Lower leg skin (tissue), 4 donors: ENCODE measurements around the gene ID4. TPM values are rescaled to one million over a fixed set of nuclear protein-coding genes. Genes with fewer than 3 reads are reported as not detected.

ENCODE experiments used
- DNase-seq, 2 donors: peaks; one replicate each; pipeline ENCODE4 v3.0.0-alpha.2; 2019; ENCODE audit warnings: low spot score in 2 of 2
- H3K4me3 ChIP-seq: fragments of 200-600 bp; sonication (generic); 2 replicates; pipeline ENCODE4 v1.5.1; 2017; ENCODE audit warnings: mild to moderate bottlenecking, low read depth; ENCODE audit not compliant: poor library complexity, severe bottlenecking
- CTCF ChIP-seq, 3 donors: fragments of 450-650 bp; IDR thresholded peaks; one replicate each; pipeline ENCODE4 v1.5.1; 2016; ENCODE audit warnings: antibody characterized with exemption in 3 of 3, mild to moderate bottlenecking in 3 of 3, moderate library complexity in 2 of 3
- POLR2A ChIP-seq, 2 donors: fragments of 450-650 bp; IDR thresholded peaks; one replicate each; pipeline ENCODE4 v1.6.1; 2016 to 2017; ENCODE audit warnings: antibody characterized with exemption in 2 of 2, mild to moderate bottlenecking in 1 of 2, moderate library complexity in 1 of 2
- WGBS, 2 donors: methylation state at CpG; one replicate each; pipeline ENCODE4 v1.1.5; 2018; 5-methylcytosine and 5-hydroxymethylcytosine counted together
- intact Hi-C: fragments of 100-400 bp; cut with DNase I; formaldehyde crosslinking; loops from one replicate; pipeline ENCODE4 v1.15.0; 2023; ENCODE audit warnings: low total_unique reads
- total RNA-seq, 4 donors: library from RNA; depleted of rRNA; stranded (reverse); fragments of >200 nt; gene quantifications; one replicate each; pipeline ENCODE4 v1.1.0, GENCODE V29; 2016

The ID4 gene
- total RNA-seq, 4 donors from 2014 or later, result 210 to 294 (median 234) TPM

- intact Hi-C loops, result no loop called here
- TF ChIP-seq POLR2A (IDR thresholded peaks at IDR 0.05) (no peak), CTCF (IDR thresholded peaks at IDR 0.05) (no peak)
- no peak for DNase-seq
- no peak overlapping the region for H3K4me3 ChIP-seq
- 75 to 91% methylated on average over 10 to 19 of the region's 21 CpGs for WGBS, 2 donors
Observed at GRCh38 chr6:19806971-19807396, 30.2 kb upstream of the ID4 start.

- 82 to 86% methylated on average over 11 of the region's 11 CpGs for WGBS, 2 donors
- no peak for DNase-seq
- intact Hi-C loops, result no loop called here
- H3K4me3 ChIP-seq, result no peak overlapping the region
- TF ChIP-seq POLR2A (IDR thresholded peaks at IDR 0.05) (no peak), CTCF (IDR thresholded peaks at IDR 0.05) (no peak)
Observed at GRCh38 chr6:19811397-19812079, 25.6 kb upstream of the ID4 start.

DNA sequence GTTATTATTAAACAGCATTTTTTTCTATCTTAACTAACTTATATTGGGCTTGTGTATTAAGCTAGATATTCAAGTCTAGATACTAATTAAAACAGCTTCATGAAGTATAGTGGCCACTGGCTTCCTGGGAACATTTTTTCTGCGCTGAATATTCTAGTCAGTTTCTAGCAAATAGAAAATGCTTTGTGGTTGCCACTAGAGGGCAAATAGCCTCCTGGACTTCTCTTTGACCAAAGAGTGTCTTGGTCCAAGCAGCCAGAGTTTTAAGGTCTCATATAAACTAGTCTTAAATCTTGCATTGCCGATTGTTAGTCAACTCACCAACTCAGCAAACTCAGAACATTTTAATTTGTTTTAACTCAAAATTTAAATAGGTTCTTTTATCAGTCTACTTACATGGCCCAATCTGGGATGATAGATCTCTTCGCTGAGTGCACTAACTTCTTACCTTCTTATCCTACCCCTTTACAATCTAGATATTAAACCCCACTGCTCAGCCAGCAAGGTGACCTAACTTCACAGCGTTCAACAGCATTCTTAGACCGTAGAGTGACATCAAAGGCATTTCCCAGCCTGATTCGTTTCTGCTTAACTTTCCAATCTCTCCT, 24.6 kb upstream of the ID4 start:
- WGBS, 2 donors, result 63 to 65% methylated on average over 6 of the region's 6 CpGs

GRCh38 chr6:19818805-19819204, 18.4 kb upstream of the ID4 start:
- H3K4me3 ChIP-seq, result no peak overlapping the region
- no peak for DNase-seq
- intact Hi-C loops, result no loop called here
- TF ChIP-seq CTCF (IDR thresholded peaks at IDR 0.05) (no peak), POLR2A (IDR thresholded peaks at IDR 0.05) (no peak)
- WGBS, 2 donors, result 43 to 58% methylated on average over 2 of the region's 2 CpGs

More for the DNA sequence above, 24.6 kb upstream of the ID4 start:
- H3K4me3 ChIP-seq, result no peak overlapping the region
- intact Hi-C loops, result no loop called here
- no peak for DNase-seq
- TF ChIP-seq CTCF (IDR thresholded peaks at IDR 0.05) (no peak), POLR2A (IDR thresholded peaks at IDR 0.05) (no peak)

DNA sequence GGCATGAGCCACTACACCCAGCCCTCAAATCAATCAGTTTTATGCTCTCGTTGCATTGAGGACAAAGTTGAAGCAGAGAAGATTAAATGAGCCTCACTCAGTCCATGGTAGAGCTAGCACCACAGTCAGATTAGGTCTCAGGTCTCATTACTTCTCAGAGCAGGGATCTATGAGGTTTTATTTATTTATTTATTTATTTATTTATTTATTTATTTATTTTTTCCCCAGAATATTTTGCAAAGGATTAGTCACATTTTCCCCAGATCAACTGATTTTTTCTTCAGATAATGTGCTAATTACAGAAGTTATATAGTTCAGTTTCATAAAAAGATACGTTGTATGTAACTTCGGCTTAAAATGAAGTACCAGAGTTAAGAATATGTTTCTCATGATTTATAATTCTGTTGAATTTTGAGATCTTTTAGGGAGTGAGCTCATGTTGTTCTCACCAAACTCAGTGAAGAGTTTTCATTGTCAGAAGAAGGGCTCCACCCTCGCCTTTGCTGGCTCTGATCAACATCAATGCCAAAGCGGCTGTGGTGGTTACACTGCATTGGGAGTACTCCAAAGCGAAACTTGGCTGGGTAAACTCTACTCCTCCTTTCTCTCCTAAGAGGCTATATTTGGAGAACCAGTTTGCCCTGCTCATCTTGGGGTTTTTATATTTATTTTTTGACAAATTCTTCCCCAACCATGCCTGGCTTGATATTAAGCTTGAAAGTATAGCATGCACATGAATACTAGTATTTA, 12.9 kb upstream of the ID4 start:
- no peak overlapping the region for H3K4me3 ChIP-seq
- TF ChIP-seq CTCF (IDR thresholded peaks at IDR 0.05), result no peak
- no peak for TF ChIP-seq POLR2A (IDR thresholded peaks at IDR 0.05)
- DNase-seq, result peak; percentile 79 to 82
- 24 to 27% methylated on average over 6 of the region's 6 CpGs for WGBS, 2 donors
- intact Hi-C loops, result no loop called here
